HG03354 (cell line): ENCODE data around the gene TKTL1.

Experiments used
- ATAC-seq: cut with Tn5 transposase; IDR thresholded peaks from one replicate; pipeline ENCODE4 v1.9.1; 2021; ENCODE audit warnings: mild to moderate bottlenecking; ENCODE audit not compliant: unreplicated experiment, poor library complexity, severe bottlenecking

The TKTL1 gene

DNA sequence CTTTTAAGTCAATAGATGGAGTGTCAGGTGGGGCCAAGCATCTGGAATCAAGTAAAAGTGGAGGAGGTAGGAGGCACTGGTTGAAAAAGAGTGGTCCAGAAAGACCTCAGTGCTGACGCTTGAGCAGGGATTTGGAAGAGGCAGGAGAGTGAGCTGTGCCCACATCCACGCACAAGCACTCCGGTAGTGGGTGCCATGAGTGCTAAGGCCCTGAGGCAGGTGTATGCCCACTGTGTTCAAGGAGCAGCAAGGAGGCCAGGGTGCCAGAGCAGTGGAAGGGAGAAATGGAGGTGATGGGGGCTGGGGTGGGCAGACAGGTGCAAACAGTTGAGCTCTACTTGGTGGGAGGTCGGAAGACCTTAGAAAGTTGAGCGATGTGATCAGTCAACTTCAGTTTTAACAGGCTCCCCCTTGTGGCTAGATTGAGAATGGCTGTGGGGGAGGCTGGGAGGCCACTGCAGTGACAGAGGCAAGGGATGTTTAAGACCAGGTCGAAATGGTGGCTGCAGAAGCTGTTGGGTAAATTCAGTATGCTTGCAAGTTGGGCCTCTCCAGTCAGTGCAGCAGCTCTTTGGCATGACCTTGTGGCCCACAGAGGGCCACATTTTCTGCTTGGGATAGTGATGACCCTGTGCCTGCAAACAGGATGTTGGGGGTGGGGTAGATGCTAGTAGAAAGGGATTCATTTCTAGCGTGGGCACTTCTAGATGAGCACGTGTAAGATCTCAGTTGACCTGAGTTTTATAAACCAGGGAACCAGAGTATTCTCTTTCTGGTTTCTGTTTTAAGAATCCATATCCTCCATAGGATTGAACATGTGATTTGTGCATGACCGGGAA lies 12.7 kb downstream of the TKTL1 start:
- ATAC-seq, result peak; percentile 69

DNA sequence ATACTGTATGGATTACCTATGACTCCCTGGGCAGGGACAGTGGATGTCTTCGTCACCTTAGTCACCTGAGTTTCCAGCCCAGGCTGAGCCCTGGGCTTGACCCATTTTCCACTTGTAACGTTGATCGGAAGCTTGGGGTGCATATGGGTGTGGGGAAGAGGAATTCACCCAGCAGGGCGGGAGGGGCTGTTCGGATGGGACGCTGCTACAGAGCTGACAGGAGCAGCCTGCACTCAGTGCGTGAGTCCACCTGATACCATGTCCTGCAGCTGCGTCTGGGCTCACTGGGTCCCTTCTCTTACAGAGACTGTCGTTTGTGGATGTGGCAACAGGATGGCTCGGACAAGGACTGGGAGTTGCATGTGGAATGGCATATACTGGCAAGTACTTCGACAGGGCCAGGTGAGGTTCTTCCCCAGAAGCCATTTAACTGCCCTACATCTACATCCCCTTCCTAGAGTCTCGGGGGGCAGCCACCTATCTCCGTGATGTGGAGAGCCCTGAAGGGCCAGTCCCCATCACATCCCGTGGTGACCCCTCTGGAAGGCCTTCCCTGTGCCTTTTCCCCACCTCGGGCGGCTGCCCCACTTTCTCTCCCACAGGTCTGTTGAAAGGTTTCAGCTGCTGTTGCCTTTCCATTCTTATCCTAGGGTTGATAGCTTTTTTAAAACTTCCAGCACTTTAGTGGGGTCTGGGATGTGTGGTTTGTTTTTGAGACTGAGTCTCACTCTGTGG lies 13.6 kb downstream of the TKTL1 start:
- ATAC-seq, result no peak

DNA sequence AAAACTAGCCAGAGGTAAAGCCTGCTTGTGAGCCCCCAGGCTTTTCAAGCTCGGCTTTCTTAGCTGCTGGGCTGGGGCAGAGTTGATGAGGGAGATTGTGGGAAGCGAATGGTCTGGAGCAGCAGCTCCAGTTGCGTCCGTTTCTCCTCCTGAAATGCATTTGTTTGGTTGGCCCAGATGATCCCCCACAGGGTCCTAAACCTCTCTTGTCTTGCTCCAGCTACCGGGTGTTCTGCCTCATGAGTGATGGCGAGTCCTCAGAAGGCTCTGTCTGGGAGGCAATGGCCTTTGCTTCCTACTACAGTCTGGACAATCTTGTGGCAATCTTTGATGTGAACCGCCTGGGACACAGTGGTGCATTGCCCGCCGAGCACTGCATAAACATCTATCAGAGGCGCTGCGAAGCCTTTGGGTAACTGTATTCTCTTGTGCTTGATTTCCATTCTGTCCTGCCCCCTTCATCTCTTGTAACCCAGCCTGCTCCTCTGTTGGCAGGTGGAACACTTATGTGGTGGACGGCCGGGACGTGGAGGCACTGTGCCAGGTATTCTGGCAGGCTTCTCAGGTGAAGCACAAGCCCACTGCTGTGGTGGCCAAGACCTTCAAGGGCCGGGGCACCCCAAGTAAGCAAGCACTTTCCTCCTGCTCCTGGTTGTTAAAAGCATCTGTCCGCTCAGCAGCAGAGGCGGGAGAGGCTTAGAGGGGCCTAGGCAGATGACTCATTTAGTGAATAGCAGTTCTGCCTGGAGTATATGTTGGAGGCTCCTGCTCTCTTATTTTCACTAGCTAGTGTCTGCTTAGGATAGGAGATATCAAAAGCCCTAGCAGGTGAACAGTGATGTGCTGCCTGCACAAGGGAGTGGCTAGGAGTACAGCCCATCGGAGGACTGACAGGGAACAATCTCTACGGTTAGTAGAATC lies 15.3 kb downstream of the TKTL1 start:
- no peak for ATAC-seq

DNA sequence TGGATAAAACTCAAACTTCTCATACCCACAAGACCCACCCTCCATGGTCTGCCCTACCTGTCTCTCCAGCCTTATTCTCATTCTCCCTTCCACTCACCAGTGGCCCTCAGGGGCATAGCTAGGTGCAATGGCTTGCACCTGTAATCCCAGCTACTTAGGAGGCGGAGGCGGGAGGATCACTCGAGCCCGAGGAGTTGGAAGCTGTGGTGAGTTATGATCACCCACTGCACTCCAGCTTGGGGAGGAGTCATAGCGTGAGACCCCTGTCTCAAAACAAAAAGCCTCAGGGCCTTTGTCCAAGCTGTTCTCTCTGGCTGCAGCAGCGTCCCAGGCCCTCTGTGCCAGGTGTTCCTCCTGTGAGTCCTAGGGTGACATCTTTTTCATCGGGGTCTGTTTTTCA lies 16.5 kb downstream of the TKTL1 start:
- no peak for ATAC-seq

DNA sequence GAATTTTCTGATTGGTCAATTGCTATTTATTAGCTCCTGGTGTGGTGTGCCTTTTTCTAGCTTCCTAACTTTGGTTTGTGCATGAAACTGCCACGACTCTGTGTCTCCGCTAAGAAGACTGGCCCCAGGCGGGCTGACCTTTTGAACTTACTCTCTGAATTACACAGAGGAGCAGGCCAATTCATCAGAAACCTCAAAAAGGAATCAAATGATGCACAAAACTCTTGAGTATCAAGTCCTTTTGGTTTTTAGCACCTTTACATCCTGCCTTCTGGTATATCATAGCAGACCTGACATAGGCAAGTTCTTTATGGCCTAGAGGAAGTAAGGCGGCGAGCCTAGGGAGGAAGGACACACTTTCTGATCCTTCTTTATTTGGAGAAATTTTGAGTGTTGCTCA lies 17.6 kb downstream of the TKTL1 start:
- no peak for ATAC-seq

DNA sequence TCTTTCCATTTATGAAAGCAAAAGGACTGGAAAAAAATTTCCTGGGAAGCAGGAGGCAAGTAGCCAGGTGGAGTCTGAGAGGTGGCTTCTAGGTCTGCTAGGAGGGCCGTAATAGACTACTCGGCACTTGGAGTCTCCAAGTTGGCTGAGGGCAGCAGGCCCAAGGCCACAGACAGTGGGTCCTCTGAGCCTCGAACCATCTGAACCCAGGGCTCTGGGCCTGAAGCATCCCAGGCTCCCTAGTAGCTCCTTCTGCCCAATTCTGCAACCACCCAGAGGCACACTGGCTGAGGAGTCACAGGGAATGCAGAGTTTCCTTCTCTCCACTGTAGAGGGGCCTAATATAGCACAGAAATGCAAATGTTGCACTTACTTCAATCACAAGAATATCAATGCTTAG lies 19.8 kb downstream of the TKTL1 start:
- ATAC-seq, result no peak

DNA sequence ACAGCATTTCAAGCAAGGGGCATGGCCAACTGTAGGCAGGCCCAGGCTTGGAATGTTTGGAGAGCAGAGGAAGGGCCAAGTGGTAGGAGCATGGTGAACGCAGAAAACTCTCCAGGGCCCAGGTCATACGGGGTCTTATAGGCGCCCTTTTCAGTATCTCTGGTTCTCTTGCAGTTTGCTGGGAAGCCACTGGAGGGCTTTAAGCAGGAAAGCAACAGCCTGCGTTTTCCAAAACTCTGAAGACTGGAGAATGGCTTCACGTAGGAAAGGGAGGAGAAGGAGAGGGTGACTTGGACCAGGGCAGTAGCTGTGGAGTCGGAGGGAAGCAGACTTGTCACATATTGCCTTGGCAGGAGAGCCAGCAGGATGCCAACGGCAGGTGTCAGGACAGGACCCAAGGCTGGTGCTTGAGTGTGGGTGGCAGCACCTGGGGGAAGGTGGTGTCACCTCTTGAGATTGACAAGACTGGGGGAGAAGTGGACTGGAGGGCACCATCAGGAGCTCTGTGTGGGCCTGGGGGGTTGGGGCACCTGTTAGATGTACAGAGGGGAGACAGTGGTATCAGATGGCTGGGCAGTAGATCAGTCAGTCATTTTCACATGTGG lies 21.9 kb downstream of the TKTL1 start:
- no peak for ATAC-seq

DNA sequence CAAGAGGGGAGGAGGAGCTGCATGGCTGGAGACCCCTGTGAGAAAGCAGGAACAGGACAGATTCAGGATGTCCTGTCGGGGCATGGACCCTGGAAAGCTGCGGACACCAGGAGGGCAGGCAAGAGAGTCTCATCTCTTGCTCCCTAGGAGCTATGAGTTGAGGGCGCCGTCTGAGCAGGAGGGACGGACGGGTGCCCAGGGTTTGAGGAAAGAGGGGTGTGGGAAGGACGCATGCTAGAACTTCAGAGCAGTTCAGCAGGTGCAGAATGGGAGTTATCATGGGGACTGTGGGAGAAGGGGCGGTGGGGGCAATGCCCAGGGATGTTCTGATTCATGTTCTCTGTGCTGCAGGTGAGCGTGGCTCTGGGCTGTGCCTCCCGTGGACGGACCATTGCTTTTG lies 24.8 kb downstream of the TKTL1 start:
- no peak for ATAC-seq

DNA sequence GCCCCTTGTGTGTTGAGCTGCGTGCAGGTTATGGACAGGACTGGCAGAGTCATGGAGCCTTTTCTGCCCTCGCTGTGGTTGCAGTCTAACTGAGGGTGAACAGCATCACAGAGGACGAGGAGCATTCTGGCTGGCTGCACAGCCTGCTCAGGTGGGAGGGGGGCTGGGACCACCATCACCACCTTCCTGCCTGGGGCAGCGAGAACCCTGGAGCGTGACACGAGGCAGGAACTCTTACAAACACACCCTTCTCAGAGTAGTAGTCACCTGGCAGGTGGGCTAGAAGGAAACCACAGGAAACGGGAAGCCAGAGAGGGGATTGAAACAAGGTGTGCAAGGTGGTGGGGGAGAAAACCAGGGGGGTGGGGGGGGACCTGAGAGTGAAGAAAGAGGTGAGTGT lies 25.6 kb downstream of the TKTL1 start:
- no peak for ATAC-seq

DNA sequence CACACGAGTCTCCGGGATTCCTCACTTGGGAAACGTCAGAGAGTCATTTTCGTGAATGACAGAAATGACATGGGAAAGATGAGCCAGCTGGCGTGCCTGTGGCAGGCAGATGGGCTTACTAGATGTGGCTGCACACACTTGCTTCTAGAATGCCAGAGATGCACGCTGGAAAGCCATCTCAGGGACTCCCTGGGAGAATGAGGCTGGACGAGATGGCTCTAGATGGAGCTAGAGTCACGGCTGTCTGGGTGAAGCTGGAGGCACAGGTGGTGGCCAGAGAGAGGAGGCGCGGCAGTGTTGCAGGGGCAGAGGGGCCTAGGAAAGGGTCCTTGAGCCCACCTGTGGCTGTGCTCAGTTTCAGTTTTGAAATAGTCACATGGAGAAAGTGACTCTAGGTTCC lies 26.0 kb downstream of the TKTL1 start:
- no peak for ATAC-seq

DNA sequence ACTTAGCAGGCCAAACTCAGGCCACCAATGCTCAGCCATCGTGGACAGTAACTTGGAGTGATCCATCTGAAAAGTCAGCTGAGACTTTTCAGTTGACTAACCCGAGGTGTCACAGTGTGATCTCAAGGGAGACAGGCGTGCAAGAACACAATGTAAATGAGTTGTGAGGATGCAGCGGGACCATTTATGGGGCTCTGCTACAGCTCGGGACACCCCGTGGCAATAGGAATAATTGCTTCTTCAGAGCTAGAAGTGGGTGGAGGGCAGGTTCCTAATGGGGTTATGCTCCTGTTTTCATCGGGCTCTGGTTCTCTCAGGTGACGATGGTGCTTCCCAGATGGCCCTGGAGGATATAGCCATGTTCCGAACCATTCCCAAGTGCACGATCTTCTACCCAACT lies 27.3 kb downstream of the TKTL1 start:
- ATAC-seq, result no peak

DNA sequence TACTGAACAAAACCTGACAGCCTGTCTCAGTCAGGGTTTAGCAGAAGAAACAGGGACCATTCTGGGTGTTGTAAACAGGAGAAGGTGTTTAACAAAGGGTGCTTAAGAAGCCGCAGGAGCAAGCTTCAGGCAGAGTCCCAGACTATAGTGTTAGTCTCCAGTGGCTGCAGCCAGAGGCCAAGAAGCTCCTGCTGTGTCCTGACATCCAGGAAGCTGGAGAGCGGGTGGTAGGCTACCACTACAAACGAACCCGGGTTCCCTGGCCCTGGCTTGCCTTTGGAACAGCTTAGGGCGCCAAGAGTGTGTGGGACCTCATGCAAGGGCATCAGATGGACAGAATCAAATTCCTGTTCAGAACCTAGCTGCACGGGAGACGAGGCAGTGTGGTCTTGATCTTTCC lies 27.9 kb downstream of the TKTL1 start:
- ATAC-seq, result no peak

DNA sequence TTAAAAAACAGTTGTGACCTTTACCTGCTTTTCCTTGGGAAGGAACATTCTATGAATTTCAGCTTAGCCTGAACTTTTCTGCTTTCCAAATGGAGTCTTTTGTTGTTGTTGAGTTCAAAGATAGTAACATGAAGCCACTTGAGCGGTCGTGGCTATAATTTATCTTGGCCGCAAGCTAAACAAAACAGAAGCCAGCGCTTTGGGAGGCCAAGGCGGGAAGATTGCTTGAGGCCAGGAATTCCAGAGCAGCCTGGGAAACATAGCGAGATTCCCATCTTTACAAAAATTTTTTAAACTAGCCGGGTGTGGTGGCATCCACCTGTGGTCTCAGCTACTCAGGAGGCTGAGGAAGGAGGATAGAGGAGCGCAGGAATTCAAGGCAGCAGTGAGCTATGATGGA lies 29.9 kb downstream of the TKTL1 start:
- ATAC-seq, result no peak

DNA sequence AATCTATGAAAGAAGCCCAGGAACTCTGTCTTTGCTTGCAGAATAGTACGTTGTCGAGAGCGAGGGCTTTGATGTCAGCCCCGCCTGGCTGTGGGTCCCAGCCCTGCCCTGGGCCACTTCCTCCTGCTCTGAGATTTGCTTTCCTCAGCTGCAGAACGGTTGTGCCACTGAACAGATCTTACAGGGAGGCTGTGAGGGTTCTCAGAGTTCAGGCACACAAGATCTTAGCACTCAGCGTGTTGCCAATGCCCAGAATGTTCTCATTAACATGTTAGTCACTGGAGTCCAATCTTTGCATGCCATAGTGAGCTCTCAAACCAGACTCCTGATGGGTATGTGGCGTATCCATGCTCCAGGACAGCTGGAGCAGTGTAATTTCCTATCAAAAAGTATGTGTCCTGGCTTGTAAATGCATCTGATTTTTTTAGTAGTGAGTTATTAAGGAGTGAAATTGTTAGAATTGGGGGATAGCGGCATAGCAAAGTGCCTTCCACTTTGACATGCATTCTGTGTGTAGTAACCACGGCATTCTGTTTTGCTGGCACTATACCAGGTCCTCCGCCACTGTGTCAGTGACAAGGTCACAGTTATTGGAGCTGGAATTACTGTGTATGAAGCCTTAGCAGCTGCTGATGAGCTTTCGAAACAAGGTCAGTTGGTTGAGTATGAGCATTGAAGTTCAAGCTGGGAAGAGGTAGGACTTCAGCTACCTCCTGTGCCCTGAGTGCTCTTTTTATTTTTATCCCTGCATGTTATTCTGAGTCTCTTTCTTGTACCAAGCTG lies 31.6 kb downstream of the TKTL1 start:
- no peak for ATAC-seq

DNA sequence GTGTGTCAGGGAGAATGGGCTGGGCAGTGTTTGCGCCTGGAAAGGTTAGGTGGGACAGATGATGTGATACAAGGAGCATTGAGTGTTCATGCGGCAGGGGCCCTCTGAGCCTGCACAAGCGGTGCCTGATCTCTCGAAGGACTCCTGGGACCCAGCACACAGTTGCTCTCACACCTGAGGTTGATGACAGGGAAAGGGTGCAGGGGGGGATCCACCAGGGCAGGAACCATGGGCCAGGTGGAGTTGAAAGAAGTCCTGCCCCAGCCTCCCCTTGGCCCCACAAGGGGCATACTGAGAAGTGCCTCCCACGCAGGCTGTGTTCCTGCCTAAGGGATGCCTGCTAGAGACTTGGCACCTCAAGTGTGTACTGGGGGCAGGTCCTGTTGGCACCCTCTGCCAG lies 33.1 kb downstream of the TKTL1 start:
- no peak for ATAC-seq

DNA sequence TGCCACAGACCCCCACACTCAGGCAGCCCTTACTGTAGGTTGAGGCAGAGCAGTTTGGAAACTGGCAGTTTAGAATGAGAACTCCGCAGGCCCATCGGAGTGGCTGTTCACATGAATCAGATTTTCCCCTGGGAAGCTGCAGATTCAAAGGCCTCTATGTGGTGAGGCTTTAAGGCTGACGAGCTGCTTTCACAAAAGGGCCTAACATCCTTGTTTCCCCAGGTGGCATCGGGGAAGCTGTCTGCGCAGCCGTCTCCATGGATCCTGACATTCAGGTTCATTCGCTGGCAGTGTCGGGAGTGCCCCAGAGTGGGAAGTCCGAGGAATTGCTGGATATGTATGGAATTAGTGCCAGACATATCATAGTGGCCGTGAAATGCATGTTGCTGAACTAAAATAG lies 33.7 kb downstream of the TKTL1 start:
- no peak for ATAC-seq

DNA sequence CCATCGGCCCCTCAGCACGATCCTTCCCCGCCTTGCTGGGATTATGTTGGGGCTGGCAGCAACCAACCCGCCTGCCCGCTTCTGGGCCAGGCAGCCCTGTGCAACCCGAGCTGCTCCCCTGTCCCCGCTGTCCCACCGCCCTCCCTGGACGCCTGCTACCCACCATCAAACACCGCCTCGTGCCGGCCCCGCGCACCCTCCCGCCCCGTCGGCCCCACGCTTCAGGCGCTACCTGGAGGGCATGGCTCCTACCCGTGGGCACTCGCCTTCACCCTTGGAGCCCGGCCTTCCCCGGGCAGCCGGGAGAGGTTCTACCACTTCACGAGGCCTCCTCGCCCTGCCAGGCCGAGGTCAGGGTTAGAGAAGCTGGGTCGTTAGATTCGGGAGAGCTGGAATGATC lies 37.0 kb downstream of the TKTL1 start:
- no peak for ATAC-seq

DNA sequence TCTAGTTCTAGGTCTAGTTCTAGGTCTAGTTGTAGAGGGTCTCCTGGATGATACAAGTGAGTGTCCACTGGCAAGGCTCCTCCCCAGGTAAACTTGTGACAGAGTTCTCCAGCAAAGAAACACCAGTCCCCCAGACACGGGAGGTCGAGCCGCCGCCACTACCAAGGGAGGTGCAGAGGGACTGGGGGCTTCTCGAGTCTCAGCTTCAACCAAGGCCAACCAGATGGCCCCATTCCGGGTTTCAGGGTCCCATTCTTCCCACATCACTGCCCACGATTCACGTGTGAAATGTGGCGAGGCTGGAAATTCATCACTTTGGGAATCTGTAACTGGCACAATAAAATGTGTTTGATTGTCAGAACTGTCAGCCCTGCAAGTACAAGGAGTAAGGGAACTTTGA lies 37.5 kb downstream of the TKTL1 start:
- ATAC-seq, result no peak

DNA sequence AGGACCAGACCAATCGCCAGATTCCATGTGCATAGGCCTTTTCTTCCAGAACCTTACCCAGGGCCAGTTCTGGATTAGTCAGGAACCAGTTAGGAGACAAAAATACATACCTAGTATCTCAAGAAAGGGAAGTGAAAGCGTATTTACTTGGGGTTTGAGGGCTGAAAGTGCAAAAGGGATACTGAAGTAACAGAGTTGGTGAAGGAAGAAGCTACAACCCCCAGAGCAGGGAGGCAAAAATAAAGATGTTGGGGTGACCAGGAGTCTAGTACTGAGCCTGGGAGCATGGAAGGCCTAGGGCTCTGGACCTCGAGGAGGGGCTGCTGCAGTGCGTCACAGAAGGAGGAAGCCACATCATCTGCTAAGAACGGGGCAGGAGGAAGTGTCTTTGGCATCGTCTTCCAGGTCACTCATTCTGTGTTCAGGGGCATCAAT lies 38.3 kb downstream of the TKTL1 start:
- ATAC-seq, result peak; percentile 88
